ENCODE measurements around the gene PNPLA1. TPM values are rescaled to one million over a fixed set of nuclear protein-coding genes. Genes with fewer than 3 reads are reported as not detected.
A peak's percentile ranks its signal among the peaks of the same experiment; 100 is the strongest.

Gene PNPLA1
- polyA plus RNA-seq, 1 donor (not counting 4 experiments of a cell fraction or from before 2014, with no cell fraction given): 0.14 TPM

DNA sequence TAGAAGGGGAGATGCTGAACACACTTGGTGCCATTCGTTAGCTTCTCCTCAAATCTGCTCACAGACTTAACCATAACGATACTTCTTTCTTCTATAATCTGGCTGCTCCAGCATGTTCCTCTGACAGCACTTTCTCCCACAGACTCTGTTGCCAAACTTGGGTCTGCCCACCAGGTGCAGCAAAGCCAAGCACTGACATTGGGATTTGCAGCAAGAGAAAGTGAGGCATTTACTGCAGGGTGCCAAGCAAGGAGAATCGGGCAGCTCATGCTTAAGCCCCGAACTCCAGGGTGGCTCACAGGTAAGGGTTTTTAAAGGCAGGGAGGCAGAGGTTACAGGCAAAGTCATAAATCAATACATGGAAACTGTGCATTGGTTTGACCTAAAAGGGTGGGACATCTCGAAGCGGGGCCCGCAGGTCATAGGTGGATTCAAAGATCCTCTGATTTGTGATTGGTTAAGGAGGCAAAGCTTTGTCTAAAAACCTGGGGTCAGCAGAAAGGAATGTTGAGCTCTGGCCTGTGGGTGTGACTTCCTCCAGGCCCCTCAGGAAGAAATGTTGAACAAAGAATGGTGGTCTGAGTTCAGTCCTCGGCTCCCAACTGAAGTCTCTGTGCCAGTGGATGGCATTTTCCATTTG, 25.1 kb upstream of the PNPLA1 start:
- H3K9me1 ChIP-seq (ENCODE audit: control insufficient read depth, extremely low read depth, insufficient read depth, low read length): no peaks in the 10 kb centered on the region
- no peaks in the 10 kb centered on the region for H3K79me2 ChIP-seq (ENCODE audit: control insufficient read depth, insufficient read depth, low read length)
- no peak overlapping the region for H3K4me3 ChIP-seq (ENCODE audit: control insufficient read depth in 2 of 3, extremely low read depth in 1 of 3, insufficient read depth in 2 of 3, low read depth in 1 of 3, low read length in 3 of 3)
- TF ChIP-seq, protein P1, sequence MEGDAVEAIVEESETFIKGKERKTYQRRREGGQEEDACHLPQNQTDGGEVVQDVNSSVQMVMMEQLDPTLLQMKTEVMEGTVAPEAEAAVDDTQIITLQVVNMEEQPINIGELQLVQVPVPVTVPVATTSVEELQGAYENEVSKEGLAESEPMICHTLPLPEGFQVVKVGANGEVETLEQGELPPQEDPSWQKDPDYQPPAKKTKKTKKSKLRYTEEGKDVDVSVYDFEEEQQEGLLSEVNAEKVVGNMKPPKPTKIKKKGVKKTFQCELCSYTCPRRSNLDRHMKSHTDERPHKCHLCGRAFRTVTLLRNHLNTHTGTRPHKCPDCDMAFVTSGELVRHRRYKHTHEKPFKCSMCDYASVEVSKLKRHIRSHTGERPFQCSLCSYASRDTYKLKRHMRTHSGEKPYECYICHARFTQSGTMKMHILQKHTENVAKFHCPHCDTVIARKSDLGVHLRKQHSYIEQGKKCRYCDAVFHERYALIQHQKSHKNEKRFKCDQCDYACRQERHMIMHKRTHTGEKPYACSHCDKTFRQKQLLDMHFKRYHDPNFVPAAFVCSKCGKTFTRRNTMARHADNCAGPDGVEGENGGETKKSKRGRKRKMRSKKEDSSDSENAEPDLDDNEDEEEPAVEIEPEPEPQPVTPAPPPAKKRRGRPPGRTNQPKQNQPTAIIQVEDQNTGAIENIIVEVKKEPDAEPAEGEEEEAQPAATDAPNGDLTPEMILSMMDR (optimal IDR thresholded peaks at IDR 0.05 in 1 of 3, IDR thresholded peaks at IDR 0.05 in 1 of 3, conservative IDR thresholded peaks at IDR 0.05 in 1 of 3; ENCODE audit: extremely low read depth in 1 of 3, insufficient read depth in 2 of 3, low read length in 3 of 3): no peak
- TF ChIP-seq EZH2 (IDR thresholded peaks at IDR 0.05; ENCODE audit: low read length): no peak
- H3K4me2 ChIP-seq (ENCODE audit: control insufficient read depth, extremely low read depth, insufficient read depth, low read depth, low read length): no peak overlapping the region
- H3K9ac ChIP-seq (ENCODE audit: control insufficient read depth, extremely low read depth, insufficient read depth, low read length): no peak overlapping the region
- no peaks in the 10 kb centered on the region for H3K36me3 ChIP-seq (ENCODE audit: control insufficient read depth in 2 of 2, extremely low read depth in 1 of 2, insufficient read depth in 2 of 2, low read length in 2 of 2)
- no peaks in the 10 kb centered on the region for H4K20me1 ChIP-seq (ENCODE audit: control insufficient read depth, extremely low read depth, insufficient read depth, low read length)
- no peak overlapping the region for H3K27ac ChIP-seq (ENCODE audit: control insufficient read depth, insufficient read depth, low read length)
- no peaks in the 10 kb centered on the region for H3K9me3 ChIP-seq (ENCODE audit: control insufficient read depth, low read depth, low read length)
- no peak for FAIRE-seq
- no peaks in the 10 kb centered on the region for H3K27me3 ChIP-seq (ENCODE audit: control insufficient read depth, extremely low read depth, insufficient read depth, low read length)
- no peak for DNase-seq (ENCODE audit: low read depth, low spot score)
- peaks cover 14% of the 10 kb centered on the region for H3K4me1 ChIP-seq (ENCODE audit: control insufficient read depth, extremely low read depth, insufficient read depth, low read length)
- dilution Hi-C loops (cut with MboI; ENCODE audit: extremely low pct_ligation_motif_present, low sequenced_read_pairs): no loop called here
- H2AFZ ChIP-seq (ENCODE audit: control insufficient read depth, low read length): no peak overlapping the region

DNA sequence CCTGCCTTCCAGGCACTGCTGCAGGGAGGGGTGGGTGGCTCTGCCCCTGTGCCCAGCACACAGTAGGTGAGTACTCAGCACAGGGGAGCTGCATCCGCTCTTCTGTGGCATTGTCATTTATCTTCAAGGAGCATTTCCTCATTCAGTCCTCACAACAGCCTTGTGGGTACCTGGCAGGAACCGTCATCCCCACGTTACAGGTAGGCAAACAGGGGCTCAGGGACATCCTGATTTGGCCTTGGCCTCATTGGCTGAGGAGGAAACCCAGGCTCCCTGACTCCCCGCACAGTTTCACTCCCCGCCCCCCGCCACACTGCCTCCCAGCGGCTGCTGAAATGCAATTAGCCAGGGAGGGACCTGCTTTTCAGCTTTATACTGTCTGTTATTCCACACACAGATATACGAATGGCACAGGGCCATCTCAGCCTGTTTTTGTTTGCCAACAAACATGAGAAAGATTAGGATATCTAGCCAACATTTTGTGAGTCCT, 24.2 kb upstream of the PNPLA1 start:
- Histone ChIP-seq H3K4me2 (ENCODE audit: control insufficient read depth, extremely low read depth, insufficient read depth, low read depth, low read length) (no peak overlapping the region), H3K4me3 (ENCODE audit: control insufficient read depth in 2 of 3, extremely low read depth in 1 of 3, insufficient read depth in 2 of 3, low read depth in 1 of 3, low read length in 3 of 3) (no peak overlapping the region), H3K27me3 (ENCODE audit: control insufficient read depth, extremely low read depth, insufficient read depth, low read length) (no peaks in the 10 kb centered on the region), H3K79me2 (ENCODE audit: control insufficient read depth, insufficient read depth, low read length) (no peaks in the 10 kb centered on the region), H3K36me3 (ENCODE audit: control insufficient read depth in 2 of 2, extremely low read depth in 1 of 2, insufficient read depth in 2 of 2, low read length in 2 of 2) (no peaks in the 10 kb centered on the region), H3K9ac (ENCODE audit: control insufficient read depth, extremely low read depth, insufficient read depth, low read length) (no peak overlapping the region), H4K20me1 (ENCODE audit: control insufficient read depth, extremely low read depth, insufficient read depth, low read length) (no peaks in the 10 kb centered on the region), H3K27ac (ENCODE audit: control insufficient read depth, insufficient read depth, low read length) (no peak overlapping the region), H2AFZ (ENCODE audit: control insufficient read depth, low read length) (peak overlapping the region; percentile 33), H3K9me3 (ENCODE audit: control insufficient read depth, low read depth, low read length) (no peaks in the 10 kb centered on the region), H3K9me1 (ENCODE audit: control insufficient read depth, extremely low read depth, insufficient read depth, low read length) (no peaks in the 10 kb centered on the region), H3K4me1 (ENCODE audit: control insufficient read depth, extremely low read depth, insufficient read depth, low read length) (peaks cover 14% of the 10 kb centered on the region)
- FAIRE-seq: no peak
- no peak for DNase-seq (ENCODE audit: low read depth, low spot score)
- dilution Hi-C loops (cut with MboI; ENCODE audit: extremely low pct_ligation_motif_present, low sequenced_read_pairs): no loop called here
- no peak for TF ChIP-seq EZH2 (IDR thresholded peaks at IDR 0.05; ENCODE audit: low read length)
- TF ChIP-seq, protein P1 (optimal IDR thresholded peaks at IDR 0.05 in 1 of 3, IDR thresholded peaks at IDR 0.05 in 1 of 3, conservative IDR thresholded peaks at IDR 0.05 in 1 of 3; ENCODE audit: extremely low read depth in 1 of 3, insufficient read depth in 2 of 3, low read length in 3 of 3): peak; percentile 38 to 63 (median 52)

Measured in keratinocyte (primary cell).